Jurkat, Clone E6-1 (cell line): ENCODE data around the gene SETD5.

Experiments
- DNase-seq: peaks from one replicate; pipeline ENCODE4 v3.0.0-alpha.2; 2011; ENCODE audit warnings: low read depth, low spot score
- H3K4me3 ChIP-seq: 2 replicates; pipeline ENCODE4 v1.5.1; 2011; ENCODE audit warnings: mild to moderate bottlenecking, low read length, control low read depth, moderate library complexity

Gene SETD5

GRCh38 chr3:9500108-9501050, 103.0 kb downstream of the SETD5 start:
- no peak overlapping the region for H3K4me3 ChIP-seq
- peak; percentile 16 for DNase-seq

- H3K4me3 ChIP-seq, result no peak overlapping the region
- DNase-seq, result no peak
Observed at GRCh38 chr3:9501226-9501625, 103.8 kb downstream of the SETD5 start.

DNA sequence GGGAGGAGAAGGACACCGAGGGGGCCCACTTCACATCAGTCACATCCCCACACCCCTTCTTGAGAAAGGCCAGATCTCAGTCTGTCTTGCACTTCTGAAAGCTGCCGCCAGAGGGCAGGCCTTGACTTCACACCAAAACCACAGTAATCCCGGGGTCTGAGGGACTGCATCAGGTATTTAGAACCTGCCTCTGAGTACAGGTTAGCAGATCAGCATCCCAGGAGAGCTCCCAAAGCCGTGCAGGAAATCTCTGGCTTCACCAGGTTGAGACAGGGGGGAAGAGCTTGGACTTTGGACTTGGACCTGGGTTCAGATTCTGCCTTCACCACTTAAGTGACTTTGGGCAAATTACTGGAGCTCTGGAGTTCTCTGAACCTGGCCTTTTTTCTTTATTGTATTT, 105.9 kb downstream of the SETD5 start:
- DNase-seq, result peak; percentile 75
- H3K4me3 ChIP-seq, result no peak overlapping the region

GRCh38 chr3:9507586-9508578, 110.5 kb downstream of the SETD5 start:
- DNase-seq, result no peak
- H3K4me3 ChIP-seq, result no peak overlapping the region

DNA sequence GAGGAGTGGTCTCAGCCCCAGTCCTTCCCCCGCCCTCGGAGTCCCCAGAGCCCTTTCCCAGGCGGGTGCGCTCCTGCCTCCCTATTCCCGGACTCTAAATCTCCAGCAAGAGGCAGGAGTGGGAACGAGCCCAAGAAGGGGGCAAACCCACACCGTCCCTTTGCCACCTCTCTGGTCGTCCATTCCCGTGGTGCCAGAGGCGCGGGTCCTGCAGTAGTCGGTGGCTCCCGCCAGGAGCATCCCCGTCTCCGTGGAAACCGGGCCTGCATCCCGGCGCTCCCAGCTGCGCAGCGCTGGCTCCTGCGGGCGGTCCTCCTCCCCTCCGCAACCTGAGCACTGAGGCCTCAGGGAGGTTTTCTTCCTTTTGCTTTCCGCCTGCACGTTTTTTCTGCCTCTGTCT, 111.4 kb downstream of the SETD5 start:
- DNase-seq, result no peak

GRCh38 chr3:9512456-9513045, 115.1 kb downstream of the SETD5 start:
- DNase-seq, result no peak
- H3K4me3 ChIP-seq, result no peak overlapping the region

More for the DNA sequence above, 111.4 kb downstream of the SETD5 start:
- H3K4me3 ChIP-seq, result no peak overlapping the region

DNA sequence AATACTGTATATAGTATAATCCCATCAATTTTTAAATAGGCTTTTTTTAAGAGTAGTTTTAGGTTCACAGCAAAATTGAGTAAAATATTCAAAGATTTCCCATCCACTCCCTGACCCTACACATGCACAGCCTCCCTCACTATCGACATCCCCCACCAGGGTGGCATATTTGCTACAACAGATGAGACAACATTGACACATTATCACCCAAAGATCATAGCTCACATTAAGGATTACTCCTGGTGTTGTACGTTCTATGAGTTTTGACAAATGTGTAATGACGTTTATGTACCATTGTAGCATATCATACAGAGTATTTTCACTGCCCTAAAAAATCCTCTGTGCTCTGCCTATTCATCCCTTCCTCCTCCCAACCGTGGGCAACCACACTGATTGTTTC, 116.9 kb downstream of the SETD5 start:
- DNase-seq, result no peak
- no peak overlapping the region for H3K4me3 ChIP-seq

GRCh38 chr3:9514956-9515355, 117.5 kb downstream of the SETD5 start:
- DNase-seq, result no peak
- H3K4me3 ChIP-seq, result no peak overlapping the region

- no peak for DNase-seq
- no peak overlapping the region for H3K4me3 ChIP-seq
Observed at GRCh38 chr3:9525078-9525477, 127.7 kb downstream of the SETD5 start.
